Thoracic aorta (tissue), 2 donors: Measurements from ENCODE around the gene ANXA5. TPM values are rescaled to one million over a fixed set of nuclear protein-coding genes. Genes with fewer than 3 reads are reported as not detected.

Experiments
- ATAC-seq: fragments of 150-250 bp; one replicate; pipeline ENCODE4 v1.8.0; 2017; ENCODE audit warnings: low read depth; ENCODE audit not compliant: insufficient number of reproducible peaks, low FRiP score
- DNase-seq: peaks from one replicate; pipeline ENCODE4 v3.0.0-alpha.2; 2020; ENCODE audit warnings: low spot score
- H3K27ac ChIP-seq, 2 donors: fragments of 200-600 bp; sonication (generic); 1 replicate in 1 of 2; 2 replicates in 1 of 2; pipeline ENCODE4 v1.5.1; 2016; ENCODE audit warnings: mild to moderate bottlenecking in 2 of 2, moderate library complexity in 2 of 2
- H3K27me3 ChIP-seq: fragments of 200-600 bp; sonication (generic); replicated peaks from 2 replicates; pipeline ENCODE4 v1.6.0; 2016; ENCODE audit warnings: mild to moderate bottlenecking; ENCODE audit not compliant: insufficient read depth
- H3K36me3 ChIP-seq: fragments of 200-600 bp; sonication (generic); one replicate; pipeline ENCODE4 v1.5.1; 2016
- H3K4me1 ChIP-seq, 2 donors: fragments of 200-600 bp; sonication (generic); 1 replicate in 1 of 2; 2 replicates in 1 of 2; pipeline versions ENCODE4 v1.5.1 to v1.6.0; 2016; ENCODE audit warnings: low read depth in 2 of 2, mild to moderate bottlenecking in 1 of 2; ENCODE audit not compliant: control insufficient read depth in 1 of 2
- H3K4me3 ChIP-seq: fragments of 200-600 bp; sonication (generic); 2 replicates; pipeline ENCODE4 v1.5.1; 2016; ENCODE audit warnings: mild to moderate bottlenecking
- H3K9me3 ChIP-seq: fragments of 200-600 bp; sonication (generic); 2 replicates; pipeline ENCODE4 v1.5.1; 2016
- CTCF ChIP-seq: fragments of 200-600 bp; sonication (generic); IDR thresholded peaks from one replicate; pipeline ENCODE4 v1.5.1; 2019; ENCODE audit warnings: antibody characterized with exemption
- total RNA-seq, 2 donors: library from RNA; depleted of rRNA; stranded (reverse); fragments of >200 nt; gene quantifications; one replicate each; pipeline versions ENCODE4 v1.1.0 to v1.2.3, GENCODE V29; 2016

ANXA5 gene
- total RNA-seq, 2 donors from 2014 or later = 401 to 458 TPM

GRCh38 chr4:121633653-121634052 lies 63.1 kb downstream of the ANXA5 start:
- no peak for TF ChIP-seq CTCF
- Histone ChIP-seq H3K27ac (no peak overlapping the region), H3K9me3 (no peaks in the 10 kb centered on the region), H3K27me3 (no peaks in the 10 kb centered on the region), H3K36me3 (no peaks in the 10 kb centered on the region), H3K4me3 (no peak overlapping the region), H3K4me1 (no peaks in the 10 kb centered on the region)
- no peak for ATAC-seq
- no peak for DNase-seq

- TF ChIP-seq CTCF = no peak
- no peak for ATAC-seq
- no peaks in the 10 kb centered on the region for H3K27me3 ChIP-seq
These were observed 64.1 kb downstream of the ANXA5 start for GRCh38 chr4:121632636-121633035.

More at GRCh38 chr4:121632636-121633035, 64.1 kb downstream of the ANXA5 start:
- Histone ChIP-seq H3K4me1 (no peaks in the 10 kb centered on the region), H3K4me3 (no peak overlapping the region), H3K36me3 (no peaks in the 10 kb centered on the region), H3K27ac (no peak overlapping the region), H3K9me3 (no peaks in the 10 kb centered on the region)
- DNase-seq = no peak

Other genes starting within 250 kb of the ANXA5 start
- not detected for gene SMIM43, start 68.2 kb upstream of the ANXA5 start, total RNA-seq
- 10 to 100 TPM; 25.3 to 27.8 TPM for gene EXOSC9, start 104.3 kb upstream of the ANXA5 start, total RNA-seq
- 1 to 10 TPM; 2.4 to 2.5 TPM for gene CCNA2, start 126.9 kb upstream of the ANXA5 start, total RNA-seq
- 10 to 100 TPM; 10.2 to 13.8 TPM for gene BBS7, start 173.5 kb upstream of the ANXA5 start, total RNA-seq